SKM-1 (cell line): ENCODE data around the gene FCHO1.
A peak's percentile ranks its signal among the peaks of the same experiment; 100 is the strongest.

Experiments used
- DNase-seq: peaks from one replicate; lab custom pipeline; 2025; ENCODE audit not compliant: unreplicated experiment; lab: John Stamatoyannopoulos, UW

FCHO1 gene, protein sequence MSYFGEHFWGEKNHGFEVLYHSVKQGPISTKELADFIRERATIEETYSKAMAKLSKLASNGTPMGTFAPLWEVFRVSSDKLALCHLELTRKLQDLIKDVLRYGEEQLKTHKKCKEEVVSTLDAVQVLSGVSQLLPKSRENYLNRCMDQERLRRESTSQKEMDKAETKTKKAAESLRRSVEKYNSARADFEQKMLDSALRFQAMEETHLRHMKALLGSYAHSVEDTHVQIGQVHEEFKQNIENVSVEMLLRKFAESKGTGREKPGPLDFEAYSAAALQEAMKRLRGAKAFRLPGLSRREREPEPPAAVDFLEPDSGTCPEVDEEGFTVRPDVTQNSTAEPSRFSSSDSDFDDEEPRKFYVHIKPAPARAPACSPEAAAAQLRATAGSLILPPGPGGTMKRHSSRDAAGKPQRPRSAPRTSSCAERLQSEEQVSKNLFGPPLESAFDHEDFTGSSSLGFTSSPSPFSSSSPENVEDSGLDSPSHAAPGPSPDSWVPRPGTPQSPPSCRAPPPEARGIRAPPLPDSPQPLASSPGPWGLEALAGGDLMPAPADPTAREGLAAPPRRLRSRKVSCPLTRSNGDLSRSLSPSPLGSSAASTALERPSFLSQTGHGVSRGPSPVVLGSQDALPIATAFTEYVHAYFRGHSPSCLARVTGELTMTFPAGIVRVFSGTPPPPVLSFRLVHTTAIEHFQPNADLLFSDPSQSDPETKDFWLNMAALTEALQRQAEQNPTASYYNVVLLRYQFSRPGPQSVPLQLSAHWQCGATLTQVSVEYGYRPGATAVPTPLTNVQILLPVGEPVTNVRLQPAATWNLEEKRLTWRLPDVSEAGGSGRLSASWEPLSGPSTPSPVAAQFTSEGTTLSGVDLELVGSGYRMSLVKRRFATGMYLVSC

DNA sequence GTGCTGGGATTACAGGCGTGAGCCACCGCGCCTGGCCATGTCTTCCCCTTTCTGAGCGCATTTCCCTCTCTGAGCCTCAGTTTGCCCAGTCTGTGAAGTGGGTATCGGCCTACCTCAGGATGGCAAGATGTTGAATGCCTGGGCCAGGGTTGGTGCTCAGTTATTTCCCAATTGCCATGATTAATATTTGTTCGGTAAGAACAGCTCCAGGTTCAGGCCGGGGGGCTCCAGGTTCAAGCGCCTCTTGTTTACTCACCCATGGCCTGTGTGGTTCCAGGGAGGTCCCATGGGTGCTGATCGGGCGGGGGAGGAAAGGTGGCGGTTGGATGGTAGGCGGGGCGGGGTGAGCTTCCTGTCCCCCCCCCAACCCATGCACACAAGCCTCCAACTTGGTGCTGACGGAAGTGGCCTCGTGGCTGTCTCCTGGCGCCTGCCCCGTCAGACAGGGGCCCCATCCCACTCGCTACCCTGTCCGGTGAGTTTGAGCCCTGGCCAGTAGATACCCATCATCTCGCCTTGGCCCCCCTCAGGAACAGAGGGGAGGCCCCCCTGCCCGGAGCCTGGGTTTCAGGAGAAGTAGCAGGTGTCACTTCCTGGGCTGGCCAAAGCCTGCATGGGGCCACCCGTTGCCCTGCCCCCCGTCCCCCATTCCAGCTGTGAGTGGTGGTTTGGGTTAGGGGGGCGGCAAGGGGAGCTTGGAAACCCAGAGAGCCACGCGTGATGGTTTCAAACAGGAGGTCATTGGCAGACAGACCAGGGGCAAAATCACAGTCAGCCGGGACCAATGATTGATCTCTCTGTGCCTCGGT lies at the start of gene FCHO1:
Gene FCHO1 (plus strand): TSS at position 375 of the 809 bp plus-strand sequence. CDS start 3,688 bp downstream, outside the sequence.
- peak; percentile 53 for DNase-seq

DNA sequence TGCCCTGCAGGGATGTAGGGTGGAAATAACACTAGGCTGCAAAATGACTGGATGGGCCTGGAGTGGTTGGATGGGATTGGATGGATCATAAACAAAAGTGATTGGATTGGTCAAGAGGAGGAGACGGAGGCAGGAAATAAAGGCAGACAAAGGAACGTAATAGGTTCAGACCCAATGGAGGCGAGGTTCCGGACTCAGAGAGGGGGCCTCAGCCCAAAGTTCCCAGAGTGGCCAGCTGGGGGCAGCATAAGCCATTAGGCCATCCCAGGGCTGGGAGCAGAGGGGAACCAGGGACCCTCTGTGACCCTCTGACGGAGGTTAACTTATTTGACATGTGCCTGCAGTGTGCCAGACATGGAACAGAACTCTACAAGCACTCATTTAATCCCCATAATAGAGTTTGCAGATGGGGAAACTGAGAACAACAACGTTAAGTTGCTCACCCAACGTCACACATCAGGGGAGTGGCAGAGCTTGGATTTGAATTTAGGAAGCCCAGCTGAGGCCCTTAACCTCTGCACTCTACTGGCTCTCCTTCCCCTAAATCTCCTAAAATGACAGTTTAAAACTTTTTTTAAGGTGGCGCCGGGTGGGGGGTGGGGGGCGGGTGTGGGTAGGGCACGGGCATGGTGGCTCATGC lies 47.3 kb upstream of the FCHO1 start:
- DNase-seq: peak; percentile 17

DNA sequence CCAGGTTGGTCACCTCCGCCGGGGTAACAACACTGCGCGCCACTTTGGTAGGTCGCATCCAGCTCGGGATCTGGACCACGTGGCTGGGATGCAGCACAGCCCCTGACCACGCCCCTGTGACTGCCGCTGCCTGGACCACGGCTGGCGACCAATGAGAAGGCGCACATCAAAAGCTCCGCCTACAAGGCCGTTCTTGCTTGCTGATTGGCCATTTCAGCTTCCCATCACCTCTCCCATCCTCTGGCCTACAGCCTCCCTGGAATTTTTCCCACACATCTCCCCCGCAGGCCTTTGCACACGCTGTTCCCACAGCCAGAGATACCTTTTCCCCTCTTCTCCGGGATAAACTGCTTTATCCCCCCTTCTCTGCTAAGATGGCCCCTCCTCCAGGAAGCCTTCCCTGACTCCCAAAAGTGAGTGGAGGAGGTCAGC lies 44.5 kb upstream of the FCHO1 start:
- DNase-seq: no peak

DNA sequence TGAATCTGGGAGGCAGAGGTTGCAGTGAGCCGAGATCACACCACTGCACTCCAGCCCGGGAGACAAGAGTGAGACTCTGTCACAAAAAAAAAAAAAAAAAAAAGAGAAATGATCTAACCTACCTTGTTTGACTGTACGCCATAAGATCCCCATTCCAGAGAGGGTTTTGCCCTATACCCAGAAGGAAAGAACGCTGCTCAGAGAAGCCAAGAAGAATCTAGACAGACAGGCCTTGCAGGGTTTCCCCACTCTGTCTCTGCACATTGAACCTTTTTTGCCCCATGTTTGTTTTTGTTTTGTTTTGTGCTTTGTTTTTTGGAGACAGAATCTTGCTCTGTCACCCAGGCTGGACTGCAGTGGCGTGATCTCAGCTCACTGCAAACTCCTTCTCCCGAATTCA lies 39.4 kb upstream of the FCHO1 start:
- DNase-seq: no peak

DNA sequence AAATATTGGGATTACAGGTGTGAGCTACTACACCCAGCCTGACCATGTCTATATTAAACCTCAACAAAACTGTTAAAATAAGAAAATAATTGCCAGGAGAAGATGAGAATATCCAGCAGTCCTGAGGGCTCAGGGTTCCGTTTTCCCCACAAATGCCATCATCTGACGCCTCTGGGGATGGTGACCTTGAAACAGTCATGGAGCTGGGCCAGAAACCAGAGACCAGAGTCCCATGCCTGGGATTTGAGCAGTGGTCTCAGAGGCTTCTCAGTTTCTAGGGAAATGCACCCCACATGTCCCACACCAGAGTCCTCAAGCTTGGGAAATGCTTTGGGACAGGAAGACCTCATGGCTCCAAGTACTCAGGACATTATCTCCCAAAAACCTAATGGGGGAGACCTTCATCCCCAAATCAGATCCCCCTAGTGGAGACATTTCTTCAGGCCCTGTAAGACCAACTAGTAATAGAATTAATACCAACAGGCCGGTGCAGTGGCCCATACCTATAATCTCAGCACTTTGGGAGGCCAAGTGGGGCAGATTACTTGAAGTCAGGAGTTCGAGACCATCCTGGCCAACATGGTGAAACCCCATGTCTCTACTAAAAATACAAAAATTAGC lies 34.9 kb upstream of the FCHO1 start:
- no peak for DNase-seq

DNA sequence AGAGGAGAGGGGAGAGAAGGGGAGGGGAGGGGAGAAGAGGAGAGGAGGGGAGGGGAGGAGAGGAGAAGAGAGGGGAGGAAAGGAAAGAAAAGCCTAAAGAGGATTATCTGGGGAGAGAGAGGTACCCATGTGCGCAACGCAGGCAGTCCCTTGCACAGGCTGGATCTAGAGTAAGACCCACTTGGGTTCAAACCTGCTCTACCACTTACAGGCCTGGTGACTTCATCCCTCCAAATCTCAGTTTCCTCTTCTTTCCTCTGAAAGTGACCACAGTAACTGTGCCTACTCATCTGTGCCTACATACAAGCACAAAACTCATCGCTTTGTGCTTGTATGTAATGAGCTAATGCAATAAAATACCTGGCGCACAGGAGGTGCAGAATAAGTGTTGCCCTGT lies 32.7 kb upstream of the FCHO1 start:
- no peak for DNase-seq

DNA sequence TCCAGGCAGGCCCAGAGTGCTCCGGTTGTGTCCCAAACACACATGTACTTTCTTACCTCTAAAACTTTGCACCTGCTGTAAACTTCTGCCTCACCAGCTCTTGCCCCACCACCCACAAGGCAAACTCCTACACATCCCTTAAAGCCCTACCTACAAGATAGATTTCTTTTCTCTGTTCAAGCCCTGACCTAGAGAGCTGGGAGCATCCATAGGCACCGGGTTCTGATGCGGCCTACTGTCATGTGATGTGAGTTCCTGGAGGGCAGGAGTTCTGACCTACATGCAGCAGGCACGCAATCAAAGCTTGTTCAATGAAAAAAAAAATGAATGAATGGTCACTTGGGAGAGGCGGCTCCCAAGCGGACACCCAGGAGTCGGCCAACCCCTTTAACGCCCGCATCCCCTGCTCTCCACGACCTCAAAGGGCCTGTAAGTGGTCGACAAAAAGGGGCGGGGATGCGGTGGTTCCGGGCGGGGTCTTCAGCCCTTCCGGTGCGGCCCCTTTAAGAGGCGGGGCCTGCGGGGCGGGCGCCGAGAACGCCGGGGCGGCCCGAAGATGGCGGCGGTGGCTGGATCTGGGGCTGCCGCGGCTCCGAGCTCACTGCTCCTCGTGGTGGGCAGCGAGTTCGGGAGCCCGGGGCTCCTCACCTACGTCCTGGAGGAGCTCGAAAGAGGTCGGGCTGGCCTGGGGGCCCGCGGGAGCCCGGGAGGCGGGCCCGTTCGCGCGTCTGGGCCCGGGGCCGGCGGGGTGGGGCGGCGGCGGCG lies 32.1 kb upstream of the FCHO1 start, which contains the start of gene MAP1S:
Gene MAP1S (plus strand): TSS at position 534 of the 765 bp plus-strand sequence. CDS start 23 bp downstream, at position 557.
- DNase-seq: no peak

DNA sequence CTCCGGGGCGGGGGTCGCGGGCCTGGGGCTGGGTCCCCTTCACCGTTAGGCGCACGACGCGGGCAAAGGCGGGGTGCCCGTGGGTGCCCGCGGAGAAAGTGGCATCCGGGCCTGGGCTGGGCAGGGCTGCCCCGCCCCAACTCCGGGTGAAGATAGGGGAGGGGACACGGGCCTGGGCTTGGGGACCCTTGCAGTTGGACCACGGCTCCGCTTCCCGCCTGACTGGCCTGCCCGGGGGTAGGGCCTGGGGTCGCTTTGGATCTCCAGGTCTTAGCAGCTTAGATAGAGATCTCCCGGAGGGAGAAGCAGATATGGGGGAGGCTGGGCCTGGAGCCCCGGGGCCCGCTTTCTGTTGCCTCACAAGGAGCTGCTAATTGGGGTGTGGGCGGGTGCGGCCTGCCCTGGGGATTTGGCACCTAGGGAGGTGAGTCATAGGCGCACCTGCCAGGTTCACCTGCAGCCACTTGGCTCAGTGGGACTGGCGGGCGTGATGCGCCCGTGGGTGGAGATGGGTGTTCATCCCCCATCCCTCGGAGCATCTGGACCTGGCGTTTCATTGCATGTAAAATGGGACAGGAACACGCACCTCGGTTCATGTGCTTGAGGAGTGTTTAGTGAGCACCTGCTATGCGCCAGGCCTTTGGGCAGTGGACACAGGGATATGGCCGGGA lies 31.4 kb upstream of the FCHO1 start:
- no peak for DNase-seq

DNA sequence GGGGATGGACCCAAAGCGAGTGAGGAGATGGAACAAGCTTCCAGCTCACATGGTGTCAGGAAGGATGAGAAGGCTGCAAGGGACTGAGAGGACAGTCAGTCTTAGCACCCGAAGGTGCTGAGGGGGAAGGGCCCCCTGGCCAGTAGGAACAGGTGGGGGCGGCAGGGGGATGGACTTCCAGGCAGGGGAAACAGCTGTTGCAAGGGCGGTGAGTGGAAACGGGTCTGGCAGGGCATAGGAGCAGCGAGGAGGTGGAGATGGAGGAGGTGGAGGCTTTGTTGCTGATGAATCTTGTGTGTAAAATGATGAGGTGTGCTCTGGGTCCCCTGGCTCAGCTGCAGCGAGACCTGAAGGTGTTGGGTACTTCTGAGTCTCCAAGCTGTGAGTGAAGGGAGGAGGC lies 30.8 kb upstream of the FCHO1 start:
- DNase-seq: no peak

DNA sequence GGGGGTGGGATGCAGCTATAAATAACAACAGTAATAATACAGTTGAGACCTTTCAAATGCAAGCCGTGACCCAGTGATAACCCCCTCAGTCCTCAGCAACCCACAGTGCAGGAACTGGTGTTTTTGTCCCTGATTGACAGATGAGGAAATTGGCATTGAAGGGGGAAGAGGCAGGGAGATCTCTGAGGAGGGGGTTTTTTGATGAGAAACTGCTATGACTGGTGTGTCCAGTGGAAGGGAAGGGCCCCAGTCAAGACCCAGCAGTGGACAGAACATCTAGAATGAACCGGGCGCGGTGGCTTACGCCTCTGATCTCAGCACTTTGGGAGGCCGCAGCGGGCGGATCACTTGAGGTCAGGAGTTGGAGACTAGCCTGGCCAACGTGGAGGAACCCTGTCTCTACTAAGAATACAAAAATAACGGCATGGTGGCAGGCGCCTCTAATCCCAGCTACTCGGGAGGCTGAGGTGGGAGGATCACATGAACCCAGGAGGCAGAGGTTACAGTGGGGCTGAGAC lies 30.1 kb upstream of the FCHO1 start:
- no peak for DNase-seq

DNA sequence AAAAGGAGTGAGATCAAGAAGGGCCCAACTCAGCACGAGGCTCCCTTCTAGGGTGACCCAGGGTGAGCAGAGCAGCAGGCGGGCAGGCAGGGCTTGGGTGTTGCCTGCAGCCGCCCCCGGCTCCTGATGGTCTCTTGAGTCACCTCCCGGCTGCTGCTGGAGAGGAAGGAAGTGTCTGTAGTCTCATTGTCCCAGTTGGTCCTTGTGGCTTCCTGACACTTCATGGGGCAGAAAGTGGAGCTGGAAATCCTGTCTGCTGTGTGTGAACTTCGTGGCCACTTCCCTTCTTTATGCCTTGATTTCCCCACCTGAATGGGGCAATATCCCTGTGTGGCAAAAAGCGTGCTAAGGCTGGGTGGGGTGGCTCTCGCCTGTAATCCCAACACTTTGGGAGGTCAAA lies 29.5 kb upstream of the FCHO1 start:
- DNase-seq: peak; percentile 92

DNA sequence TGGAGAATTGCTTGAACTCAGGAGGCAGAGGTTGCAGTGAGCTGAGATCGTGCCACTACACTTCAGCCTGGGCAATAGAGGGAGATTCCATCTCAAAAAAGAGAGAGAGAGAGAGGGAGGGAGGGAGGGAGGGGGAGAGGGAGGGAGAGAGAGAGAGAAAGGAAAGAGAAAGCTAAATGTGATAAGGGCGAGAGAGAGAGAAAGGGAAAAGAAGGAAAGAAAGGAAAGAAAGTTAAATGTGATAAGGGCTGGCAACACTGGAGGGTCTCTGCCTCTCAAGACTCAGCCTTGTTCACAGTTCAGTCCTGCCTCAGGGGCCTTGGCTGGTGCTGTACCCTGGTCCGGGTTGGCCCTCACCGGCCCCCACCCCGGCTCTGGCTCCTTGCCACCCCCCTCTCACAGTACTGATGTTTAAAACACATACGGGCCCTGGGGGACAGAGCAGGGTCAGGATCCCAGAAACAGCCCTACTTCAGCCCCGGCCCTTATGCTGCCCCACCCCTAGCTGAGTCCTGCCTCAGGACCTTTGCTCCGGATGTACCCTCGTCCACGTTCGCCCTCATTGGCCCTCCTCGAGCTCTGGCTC lies 28.5 kb upstream of the FCHO1 start:
- no peak for DNase-seq

DNA sequence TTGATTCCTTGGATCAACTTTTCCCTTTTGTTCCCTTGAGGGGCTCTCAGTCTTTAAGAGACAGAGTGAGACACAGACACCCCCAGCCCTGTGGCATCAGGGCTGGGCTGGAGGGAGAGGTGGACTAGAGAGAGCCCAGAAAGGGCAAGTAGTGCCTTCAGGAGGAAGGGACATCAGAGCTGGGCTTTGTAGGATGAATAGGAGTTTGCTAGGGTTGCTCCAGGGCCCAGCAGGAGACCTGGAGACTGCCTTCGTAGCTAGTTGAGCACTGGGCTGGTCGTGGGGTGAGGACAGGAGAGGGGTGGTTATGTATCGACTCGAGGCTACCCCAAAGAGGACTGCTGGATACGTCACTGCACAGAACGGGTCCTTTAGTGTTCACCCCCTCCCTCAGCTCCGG lies 26.6 kb upstream of the FCHO1 start:
- no peak for DNase-seq

DNA sequence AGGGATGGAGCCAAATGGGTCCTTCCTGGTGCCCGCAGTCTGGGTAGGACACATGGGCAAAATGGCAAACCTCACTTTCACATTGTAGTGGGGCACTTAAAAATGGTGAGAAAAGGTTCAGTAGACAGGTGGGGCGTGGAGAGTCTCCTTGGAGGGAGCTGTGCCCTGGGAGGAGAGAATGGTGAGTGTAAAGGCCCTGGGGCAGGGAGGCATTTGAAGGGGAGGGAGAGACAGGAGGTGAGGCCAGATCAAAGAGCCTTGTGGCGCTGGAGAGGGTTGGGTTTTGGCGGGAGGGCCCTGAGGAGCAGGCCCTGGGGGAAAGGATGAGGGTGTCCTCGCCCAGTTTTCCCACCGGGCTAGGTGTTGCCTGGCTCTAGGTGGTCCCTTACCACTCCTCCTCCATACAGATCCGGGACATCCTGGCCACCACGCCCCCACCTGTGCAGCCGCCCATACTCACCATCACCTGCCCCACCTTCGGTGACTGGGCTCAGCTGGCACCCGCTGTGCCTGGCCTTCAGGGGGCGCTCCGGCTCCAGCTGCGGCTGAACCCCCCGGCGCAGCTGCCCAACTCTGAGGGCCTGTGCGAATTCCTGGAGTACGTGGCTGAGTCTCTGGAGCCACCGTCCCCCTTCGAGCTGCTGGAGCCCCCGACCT lies 25.7 kb upstream of the FCHO1 start:
- DNase-seq: no peak

DNA sequence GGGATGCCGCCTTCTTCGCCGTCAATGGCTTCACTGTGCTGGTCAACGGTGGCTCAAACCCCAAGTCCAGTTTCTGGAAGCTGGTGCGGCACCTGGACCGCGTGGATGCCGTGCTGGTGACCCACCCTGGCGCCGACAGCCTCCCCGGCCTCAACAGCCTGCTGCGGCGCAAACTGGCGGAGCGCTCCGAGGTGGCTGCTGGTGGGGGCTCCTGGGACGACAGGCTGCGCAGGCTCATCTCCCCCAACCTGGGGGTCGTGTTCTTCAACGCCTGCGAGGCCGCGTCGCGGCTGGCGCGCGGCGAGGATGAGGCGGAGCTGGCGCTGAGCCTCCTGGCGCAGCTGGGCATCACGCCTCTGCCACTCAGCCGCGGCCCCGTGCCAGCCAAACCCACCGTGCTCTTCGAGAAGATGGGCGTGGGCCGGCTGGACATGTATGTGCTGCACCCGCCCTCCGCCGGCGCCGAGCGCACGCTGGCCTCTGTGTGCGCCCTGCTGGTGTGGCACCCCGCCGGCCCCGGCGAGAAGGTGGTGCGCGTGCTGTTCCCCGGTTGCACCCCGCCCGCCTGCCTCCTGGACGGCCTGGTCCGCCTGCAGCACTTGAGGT lies 25.0 kb upstream of the FCHO1 start:
- DNase-seq: no peak

DNA sequence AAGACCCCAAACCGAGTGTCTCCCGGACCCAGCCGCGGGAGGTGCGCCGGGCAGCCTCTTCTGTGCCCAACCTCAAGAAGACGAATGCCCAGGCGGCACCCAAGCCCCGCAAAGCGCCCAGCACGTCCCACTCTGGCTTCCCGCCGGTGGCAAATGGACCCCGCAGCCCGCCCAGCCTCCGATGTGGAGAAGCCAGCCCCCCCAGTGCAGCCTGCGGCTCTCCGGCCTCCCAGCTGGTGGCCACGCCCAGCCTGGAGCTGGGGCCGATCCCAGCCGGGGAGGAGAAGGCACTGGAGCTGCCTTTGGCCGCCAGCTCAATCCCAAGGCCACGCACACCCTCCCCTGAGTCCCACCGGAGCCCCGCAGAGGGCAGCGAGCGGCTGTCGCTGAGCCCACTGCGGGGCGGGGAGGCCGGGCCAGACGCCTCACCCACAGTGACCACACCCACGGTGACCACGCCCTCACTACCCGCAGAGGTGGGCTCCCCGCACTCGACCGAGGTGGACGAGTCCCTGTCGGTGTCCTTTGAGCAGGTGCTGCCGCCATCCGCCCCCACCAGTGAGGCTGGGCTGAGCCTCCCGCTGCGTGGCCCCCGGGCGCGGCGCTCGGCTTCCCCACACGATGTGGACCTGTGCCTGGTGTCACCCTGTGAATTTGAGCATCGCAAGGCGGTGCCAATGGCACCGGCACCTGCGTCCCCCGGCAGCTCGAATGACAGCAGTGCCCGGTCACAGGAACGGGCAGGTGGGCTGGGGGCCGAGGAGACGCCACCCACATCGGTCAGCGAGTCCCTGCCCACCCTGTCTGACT lies 24.1 kb upstream of the FCHO1 start:
- no peak for DNase-seq

DNA sequence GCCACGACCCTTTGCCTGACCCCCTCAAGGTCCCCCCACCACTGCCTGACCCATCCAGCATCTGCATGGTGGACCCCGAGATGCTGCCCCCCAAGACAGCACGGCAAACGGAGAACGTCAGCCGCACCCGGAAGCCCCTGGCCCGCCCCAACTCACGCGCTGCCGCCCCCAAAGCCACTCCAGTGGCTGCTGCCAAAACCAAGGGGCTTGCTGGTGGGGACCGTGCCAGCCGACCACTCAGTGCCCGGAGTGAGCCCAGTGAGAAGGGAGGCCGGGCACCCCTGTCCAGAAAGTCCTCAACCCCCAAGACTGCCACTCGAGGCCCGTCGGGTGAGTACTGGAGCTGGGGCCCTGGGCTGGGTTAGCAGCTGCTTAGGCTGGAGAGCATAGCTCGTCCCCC lies 23.4 kb upstream of the FCHO1 start:
- no peak for DNase-seq
